Activated CD8-positive, alpha-beta memory T cell treated with anti-CD3 and anti-CD28 coated beads for 36 hours (primary cell): ENCODE measurements around the gene TTR. TPM values are rescaled to one million over a fixed set of nuclear protein-coding genes. Genes with fewer than 3 reads are reported as not detected.

Experiments
- CTCF ChIA-PET: fragments of 350-600 bp; sonication (Branson Sonifier 250); formaldehyde crosslinking; loops from one replicate; lab custom pipeline; 2021; ENCODE audit warnings: antibody characterized with exemption; lab: Charles Lee
- POLR2A ChIA-PET: fragments of 350-600 bp; sonication (Branson Sonifier 250); formaldehyde crosslinking; loops from one replicate; lab custom pipeline; 2021; ENCODE audit warnings: antibody characterized with exemption; lab: Charles Lee
- total RNA-seq, 2 experiments: library from RNA; stranded (reverse); gene quantifications; one replicate each; pipeline ENCODE4 v1.2.3, GENCODE V29; 2021

TTR gene
- total RNA-seq = not detected

DNA sequence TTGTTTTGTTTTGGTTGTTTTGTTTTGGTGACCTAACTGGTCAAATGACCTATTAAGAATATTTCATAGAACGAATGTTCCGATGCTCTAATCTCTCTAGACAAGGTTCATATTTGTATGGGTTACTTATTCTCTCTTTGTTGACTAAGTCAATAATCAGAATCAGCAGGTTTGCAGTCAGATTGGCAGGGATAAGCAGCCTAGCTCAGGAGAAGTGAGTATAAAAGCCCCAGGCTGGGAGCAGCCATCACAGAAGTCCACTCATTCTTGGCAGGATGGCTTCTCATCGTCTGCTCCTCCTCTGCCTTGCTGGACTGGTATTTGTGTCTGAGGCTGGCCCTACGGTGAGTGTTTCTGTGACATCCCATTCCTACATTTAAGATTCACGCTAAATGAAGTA is at the start of gene TTR:
Gene TTR (plus strand): TSS at position 250 of the 400 bp plus-strand sequence. CDS start 26 bp downstream, at position 276.
- POLR2A ChIA-PET = no interaction called here
- CTCF ChIA-PET = no interaction called here

- ChIA-PET POLR2A (interaction anchor here (0.5 kb wide), 1 partner anchor 444 kb away, joined by 7 read pairs; no protein-coding TSS in a partner anchor), CTCF (no interaction called here)
These were observed 45.2 kb upstream of the TTR start for GRCh38 chr18:31546476-31546875.

DNA sequence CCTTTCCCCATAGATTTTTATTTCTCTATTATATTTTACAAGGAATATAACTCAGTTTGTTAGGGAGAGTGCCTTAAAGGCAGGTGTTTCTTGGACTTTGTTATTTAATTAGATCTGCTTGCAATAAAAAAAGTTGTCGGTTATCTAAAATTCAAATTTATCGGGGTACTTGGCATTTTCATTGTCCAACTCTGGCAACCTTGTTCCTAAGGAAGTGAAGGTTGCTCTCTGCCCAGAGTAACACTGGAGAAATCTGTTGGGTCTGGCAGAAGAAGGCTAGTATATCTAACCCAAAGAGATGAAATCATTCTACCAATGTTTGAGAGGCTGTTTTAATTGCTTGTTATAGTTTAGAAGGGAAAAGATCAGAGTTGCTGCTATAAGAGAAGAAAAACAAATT is 42.8 kb upstream of the TTR start:
- POLR2A ChIA-PET = no interaction called here
- CTCF ChIA-PET = no interaction called here

- POLR2A ChIA-PET = no interaction called here
- CTCF ChIA-PET = no interaction called here
These were observed 42.3 kb upstream of the TTR start for GRCh38 chr18:31549416-31549815.

DNA sequence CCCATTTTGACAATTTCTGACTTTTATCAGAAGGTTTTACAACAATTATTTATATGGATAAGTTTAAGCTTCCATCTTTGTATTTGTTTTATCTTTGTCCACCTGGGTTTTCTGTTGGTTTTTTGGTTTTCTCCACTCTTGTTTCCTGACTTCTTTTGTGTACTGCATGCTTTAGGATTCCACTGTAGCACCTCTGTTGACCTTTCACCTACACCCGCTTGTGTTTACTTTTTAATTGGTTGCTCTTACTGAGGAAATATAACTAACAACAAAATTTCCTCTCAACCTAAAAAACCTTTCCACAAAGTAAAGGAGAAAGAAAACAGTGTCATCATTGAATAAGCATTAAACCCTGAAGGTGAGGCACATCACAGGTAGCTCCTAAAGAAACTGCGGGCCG is 39.8 kb upstream of the TTR start:
- POLR2A ChIA-PET = no interaction called here
- CTCF ChIA-PET = interaction anchor here (1.2 kb wide), 1 partner anchor 171 kb away, joined by 3 read pairs; no protein-coding TSS in a partner anchor

DNA sequence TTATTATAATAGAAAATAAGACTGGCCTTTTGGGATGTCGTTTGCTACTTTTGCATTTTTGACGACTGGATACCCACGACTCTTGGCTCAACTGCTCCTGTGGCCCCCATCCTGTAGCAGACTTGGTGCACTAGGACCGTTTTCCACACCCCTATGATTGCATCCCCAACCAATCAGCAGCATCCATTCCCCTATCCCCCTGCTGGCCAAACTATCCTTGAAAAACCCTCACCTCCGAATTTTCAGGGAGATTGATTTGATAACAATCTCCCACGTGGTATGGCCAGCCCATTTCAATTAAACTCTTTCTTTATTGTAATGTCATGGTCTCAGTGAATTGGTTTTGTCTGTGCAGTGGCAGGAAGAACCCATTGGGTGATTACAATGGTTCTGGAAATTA is 37.9 kb upstream of the TTR start:
- POLR2A ChIA-PET = no interaction called here
- CTCF ChIA-PET = no interaction called here

- CTCF ChIA-PET = interaction anchor here (3.3 kb wide), 1 partner anchor 168 kb away, joined by 12 read pairs; no protein-coding TSS in a partner anchor
- POLR2A ChIA-PET = no interaction called here
These were observed 36.9 kb upstream of the TTR start for GRCh38 chr18:31554776-31555175.

- ChIA-PET POLR2A (no interaction called here), CTCF (interaction anchor here (1.2 to 3.3 kb wide), 6 partner anchors 14 to 168 kb away, joined by 3 to 12 read pairs (median 6); no protein-coding TSS in a partner anchor)
These were observed 35.5 kb upstream of the TTR start for GRCh38 chr18:31555971-31556747.

DNA sequence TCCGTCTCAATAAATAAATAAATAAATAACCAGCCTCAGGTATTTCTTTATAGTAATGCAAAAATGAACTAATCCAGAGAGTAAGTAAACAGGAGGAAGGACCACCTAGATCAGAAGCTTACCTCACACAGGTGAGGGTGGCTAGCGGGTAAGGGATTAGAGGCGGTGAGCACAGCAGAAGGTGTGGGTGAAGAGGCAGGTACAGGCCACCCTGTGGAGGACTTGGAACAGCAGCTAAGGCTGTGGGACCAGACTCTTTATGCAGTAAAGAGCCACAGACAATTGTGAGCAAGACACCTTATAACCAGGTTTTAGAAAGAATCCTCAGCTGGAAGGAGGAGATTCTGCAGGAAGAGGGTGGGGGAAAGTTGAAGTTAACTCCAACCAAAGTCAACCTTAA is 34.2 kb upstream of the TTR start:
- POLR2A ChIA-PET = interaction anchor here (0.6 kb wide), 1 partner anchor 165 kb away, joined by 3 read pairs; no protein-coding TSS in a partner anchor
- CTCF ChIA-PET = interaction anchor here (3.3 kb wide), 1 partner anchor 165 kb away, joined by 12 read pairs; no protein-coding TSS in a partner anchor

DNA sequence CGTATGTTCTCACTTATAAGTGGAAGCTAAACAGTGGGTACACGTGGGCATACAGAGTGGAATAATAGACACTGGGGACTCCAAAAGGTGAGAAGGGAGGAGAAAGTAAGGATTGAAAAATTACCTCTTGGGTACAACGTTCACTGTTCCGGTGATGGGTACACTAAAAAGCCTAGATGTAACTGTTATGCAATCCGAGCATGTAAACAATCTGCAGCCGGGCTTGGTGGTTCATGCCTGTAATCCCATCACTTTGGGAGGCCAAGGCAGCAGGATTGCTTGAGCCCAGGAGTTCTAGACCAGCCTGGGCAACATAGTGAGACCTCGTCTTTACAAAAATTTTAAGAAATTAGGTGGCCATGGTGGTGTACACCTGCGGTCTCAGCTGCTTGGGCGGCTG is 33.1 kb upstream of the TTR start:
- CTCF ChIA-PET = no interaction called here
- POLR2A ChIA-PET = no interaction called here

DNA sequence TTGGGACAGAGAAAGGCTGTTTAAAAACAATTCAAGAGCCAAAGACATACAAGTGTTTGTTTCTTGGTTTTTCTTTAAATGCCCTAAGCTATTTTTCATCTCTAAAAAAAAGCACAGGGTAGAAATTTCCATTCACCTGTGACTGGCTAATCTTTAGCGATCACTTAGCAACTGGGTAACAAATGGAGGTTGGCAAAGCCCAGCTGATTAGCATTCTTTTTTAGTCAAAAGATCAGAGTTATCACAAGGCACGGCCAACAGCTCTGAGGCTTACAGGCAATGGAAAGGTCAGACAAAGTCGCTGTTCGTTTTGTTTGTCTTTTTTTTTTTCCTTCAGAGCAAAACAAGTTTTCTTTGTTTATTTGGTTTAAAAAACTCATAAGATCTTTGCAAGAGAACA is 29.0 kb upstream of the TTR start:
- ChIA-PET CTCF (no interaction called here), POLR2A (interaction anchor here (0.7 kb wide), 1 partner anchor 37 kb away, joined by 3 read pairs; no protein-coding TSS in a partner anchor)

- ChIA-PET CTCF (no interaction called here), POLR2A (no interaction called here)
These were observed 27.9 kb upstream of the TTR start for GRCh38 chr18:31563778-31564177.

DNA sequence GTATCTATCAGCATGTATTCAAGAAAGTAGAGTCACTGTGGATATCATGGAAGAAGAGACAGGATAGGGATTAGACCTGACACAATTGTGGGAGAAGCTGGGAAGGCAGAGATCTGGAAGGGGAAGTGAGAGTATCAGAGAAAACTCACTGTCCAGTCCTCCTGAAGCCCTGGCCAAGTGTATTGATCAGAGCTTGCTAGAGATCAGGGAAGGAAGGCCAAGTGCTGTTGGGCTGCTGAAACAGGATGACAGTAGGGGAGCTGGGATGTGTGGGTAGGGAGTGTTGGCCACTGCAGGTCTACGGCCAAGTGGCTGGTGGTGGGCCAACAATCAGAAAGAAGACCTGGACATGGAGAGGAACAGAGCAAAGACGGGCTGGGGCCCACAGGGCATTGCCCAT is 26.3 kb upstream of the TTR start:
- ChIA-PET POLR2A (no interaction called here), CTCF (no interaction called here)

DNA sequence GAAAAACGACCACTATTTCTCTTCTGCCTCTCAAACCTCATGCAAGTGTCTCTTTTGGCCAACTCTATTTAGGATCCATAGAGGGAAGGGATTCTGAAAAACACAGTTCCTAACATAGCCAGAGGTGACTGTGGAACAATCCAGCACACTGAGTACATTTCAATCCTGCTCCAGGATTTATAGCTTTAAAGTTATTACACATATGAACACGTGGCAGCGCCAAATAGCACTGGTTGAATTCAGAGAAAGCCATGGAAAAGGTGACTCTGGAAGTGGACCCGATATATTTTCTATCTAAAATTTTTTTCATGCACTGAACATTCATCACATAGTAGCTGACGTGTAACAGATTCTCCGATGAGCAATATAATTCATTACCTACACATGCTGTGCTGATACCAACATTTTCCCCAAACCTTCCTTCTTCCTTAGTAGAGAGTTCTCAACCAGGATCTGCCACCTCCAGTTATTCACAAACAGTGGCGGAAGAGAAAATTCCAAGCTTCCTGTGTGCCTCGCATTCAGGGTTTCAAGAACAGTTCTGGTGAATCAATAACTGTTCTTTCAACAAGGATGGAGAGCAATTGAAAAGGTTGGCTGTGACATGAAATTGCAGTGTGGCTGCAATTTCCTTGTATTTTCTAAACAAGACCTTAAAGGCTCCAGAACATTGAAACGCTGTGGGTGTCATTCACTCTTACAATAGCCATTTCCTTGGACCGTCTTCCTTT is 25.7 kb upstream of the TTR start:
- ChIA-PET POLR2A (no interaction called here), CTCF (no interaction called here)

DNA sequence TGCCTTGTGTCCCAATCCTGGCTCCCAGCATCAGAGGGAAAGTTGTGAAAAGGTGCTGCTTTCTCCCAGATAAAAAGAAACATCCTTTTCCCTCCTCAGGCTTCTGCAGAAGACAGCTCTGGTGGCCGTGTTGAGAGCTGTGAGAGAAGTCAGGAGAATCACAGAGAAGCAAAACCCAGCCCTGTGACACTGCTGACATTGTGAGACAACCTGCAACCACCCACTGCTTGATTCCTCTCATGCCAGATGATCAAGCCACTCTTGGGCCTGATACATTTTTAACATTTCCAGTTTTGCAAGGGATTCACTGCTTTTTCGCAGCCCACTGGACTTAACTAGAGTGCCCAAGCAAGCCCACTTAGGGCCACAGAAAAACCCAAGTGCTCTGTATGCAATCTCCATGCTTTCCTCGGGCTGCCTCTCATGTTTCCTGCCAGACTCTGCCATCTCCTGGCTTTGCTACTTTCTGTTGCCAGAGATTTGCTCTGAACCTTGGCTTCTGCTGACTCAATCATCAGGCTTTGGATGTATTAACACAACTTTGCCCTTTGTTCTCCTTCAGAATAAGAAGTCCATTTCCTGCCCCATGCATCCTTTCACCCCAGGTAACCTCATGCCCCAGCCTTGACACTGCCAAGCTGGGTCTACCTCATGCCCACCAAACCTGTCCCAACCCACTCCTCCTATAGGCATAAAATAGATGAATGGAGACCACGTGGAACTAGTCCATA is 24.9 kb upstream of the TTR start:
- POLR2A ChIA-PET = no interaction called here

DNA sequence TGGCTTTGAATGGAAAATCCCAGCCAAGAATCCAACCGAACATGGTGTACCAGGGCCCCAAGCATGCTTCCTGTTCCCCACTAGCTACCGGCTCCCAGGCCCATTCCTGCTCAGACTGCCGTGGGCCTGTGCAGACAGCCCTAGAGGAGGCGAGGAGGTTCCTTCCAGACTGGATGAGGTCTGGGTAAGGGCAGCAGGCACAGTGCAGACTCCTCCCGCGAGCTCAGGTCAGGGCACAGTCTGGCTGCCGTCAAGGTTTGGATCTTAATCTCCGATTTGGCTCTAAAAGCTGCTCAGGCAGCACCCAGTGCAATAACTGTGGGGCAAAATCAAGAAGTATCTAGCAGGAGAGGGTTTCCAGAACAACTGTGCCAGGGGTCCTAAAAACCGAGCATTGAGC is 19.3 kb upstream of the TTR start:
- CTCF ChIA-PET = no interaction called here
- POLR2A ChIA-PET = no interaction called here

More for the DNA sequence above, 24.9 kb upstream of the TTR start:
- CTCF ChIA-PET = interaction anchor here (0.5 kb wide), 1 partner anchor 86 kb away, joined by 3 read pairs; no protein-coding TSS in a partner anchor

DNA sequence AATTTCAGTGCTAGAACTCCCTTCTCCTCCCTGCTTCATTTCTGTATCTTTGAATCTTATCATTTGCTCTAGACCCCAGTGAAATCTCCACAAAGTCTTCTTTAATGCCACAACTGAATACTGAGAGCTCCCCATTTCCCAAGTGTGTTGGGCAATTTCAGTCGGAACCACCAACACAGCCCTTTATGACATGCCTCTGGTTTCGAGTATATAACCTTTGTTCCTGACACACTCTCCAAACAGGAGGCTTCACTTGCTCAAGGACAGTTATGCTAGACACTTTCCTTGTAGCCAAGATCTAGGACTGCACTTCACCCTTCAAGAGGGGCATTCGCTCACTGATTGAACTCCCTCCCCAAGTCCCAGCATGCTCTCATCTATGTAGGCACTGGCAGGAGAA is 18.6 kb upstream of the TTR start:
- ChIA-PET POLR2A (no interaction called here), CTCF (no interaction called here)

GRCh38 chr18:31574359-31574758 is 17.3 kb upstream of the TTR start:
- CTCF ChIA-PET = interaction anchor here (0.6 kb wide), 1 partner anchor 76 kb away, joined by 4 read pairs; no protein-coding TSS in a partner anchor

GRCh38 chr18:31575515-31576257 is 16.0 kb upstream of the TTR start:
- POLR2A ChIA-PET = no interaction called here
- CTCF ChIA-PET = no interaction called here

More at GRCh38 chr18:31574359-31574758, 17.3 kb upstream of the TTR start:
- POLR2A ChIA-PET = no interaction called here
